Measurements from ENCODE around the gene NUAK1.

The NUAK1 gene

GRCh38 chr12:106078358-106079010, 60.3 kb downstream of the NUAK1 start:
- in situ Hi-C loops (cut with MboI; ENCODE audit: low sequenced_read_pairs, unreplicated experiment): no loop called here
- no peak for DNase-seq (ENCODE audit: low spot score)
- no peak for TF ChIP-seq CTCF (IDR thresholded peaks at IDR 0.05; ENCODE audit: borderline replicate concordance, control extremely low read depth, extremely low read depth, insufficient read depth, missing control alignments)

DNA sequence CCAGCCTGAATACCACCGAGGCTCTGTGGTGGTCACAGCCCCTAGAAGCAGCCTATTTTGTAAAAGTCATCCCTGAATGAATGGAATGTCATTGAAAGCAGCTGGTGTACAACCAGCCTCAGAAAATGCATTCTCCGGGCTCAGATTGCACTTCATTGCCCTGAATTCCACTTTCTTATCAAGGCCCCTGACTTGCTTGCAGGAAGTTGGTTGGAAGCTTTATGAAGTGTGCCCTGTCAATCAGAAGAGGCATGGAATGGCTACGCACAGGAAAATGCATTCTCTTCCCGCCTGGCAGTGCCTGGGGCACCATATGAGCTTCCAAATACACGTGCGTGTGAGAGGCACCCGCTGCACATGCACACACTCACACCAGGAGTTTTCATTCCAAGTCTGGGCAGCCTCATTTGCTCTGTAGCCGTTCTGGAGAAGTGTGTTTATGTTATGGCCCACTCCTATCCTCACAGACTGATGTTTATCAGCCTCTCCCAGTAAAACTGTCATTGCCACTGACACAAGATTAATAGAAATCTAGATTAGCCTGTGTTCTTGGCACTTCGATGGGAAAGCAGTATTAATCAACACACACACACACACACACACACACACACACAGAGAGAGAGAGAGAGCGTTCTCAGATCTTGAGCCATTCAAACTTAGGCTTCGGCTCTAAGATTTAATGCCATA, 63.9 kb downstream of the NUAK1 start:
- DNase-seq (ENCODE audit: low spot score): no peak
- in situ Hi-C loops (cut with MboI; ENCODE audit: low sequenced_read_pairs, unreplicated experiment): no loop called here
- TF ChIP-seq CTCF (IDR thresholded peaks at IDR 0.05; ENCODE audit: borderline replicate concordance, control extremely low read depth, extremely low read depth, insufficient read depth, missing control alignments): no peak

DNA sequence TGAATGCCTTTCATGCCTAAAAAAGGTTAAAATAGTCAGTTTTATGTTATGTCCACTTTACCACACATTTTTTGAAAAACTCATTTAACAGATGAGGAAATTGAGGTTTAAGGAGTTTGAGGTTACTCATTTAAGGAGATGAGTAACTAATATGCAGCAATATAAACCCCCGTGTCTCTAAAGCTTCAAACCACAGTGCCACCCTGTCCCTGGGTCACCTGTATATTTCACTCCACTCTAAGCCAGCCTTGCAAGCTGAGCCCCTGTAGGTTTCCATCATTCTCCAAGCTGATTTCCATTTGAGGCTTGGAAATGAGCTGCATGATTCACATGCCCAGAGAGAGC, 64.4 kb downstream of the NUAK1 start:
- no peak for TF ChIP-seq CTCF (IDR thresholded peaks at IDR 0.05; ENCODE audit: borderline replicate concordance, control extremely low read depth, extremely low read depth, insufficient read depth, missing control alignments)
- in situ Hi-C loops (cut with MboI; ENCODE audit: low sequenced_read_pairs, unreplicated experiment): no loop called here
- DNase-seq (ENCODE audit: low spot score): no peak

GRCh38 chr12:106073179-106073578, 65.6 kb downstream of the NUAK1 start:
- in situ Hi-C loops (cut with MboI; ENCODE audit: low sequenced_read_pairs, unreplicated experiment): no loop called here
- TF ChIP-seq CTCF (IDR thresholded peaks at IDR 0.05; ENCODE audit: borderline replicate concordance, control extremely low read depth, extremely low read depth, insufficient read depth, missing control alignments): no peak

GRCh38 chr12:106072751-106073150, 66.0 kb downstream of the NUAK1 start:
- in situ Hi-C loops (cut with MboI; ENCODE audit: low sequenced_read_pairs, unreplicated experiment): no loop called here

More at GRCh38 chr12:106073179-106073578, 65.6 kb downstream of the NUAK1 start:
- DNase-seq (ENCODE audit: low spot score): no peak

DNA sequence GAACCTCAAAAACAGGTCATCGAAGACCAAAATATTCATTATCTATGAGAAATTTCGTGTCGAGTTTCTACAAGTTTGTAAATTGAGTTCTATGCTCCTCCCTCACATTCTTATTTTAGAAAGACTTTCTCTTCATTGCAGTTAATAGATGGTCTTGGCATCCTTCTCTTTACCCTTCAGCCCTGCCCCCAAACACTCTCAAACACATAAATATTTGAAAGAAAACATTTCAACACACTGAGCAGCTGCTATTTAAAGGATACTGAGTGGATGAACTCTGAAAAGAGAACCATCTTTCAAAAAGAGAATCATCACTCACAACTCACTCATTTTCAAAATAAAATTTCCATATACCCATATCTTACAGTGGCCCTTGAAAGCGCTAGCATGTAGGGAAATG, 67.1 kb downstream of the NUAK1 start:
- no peak for TF ChIP-seq CTCF (IDR thresholded peaks at IDR 0.05; ENCODE audit: borderline replicate concordance, control extremely low read depth, extremely low read depth, insufficient read depth, missing control alignments)
- in situ Hi-C loops (cut with MboI; ENCODE audit: low sequenced_read_pairs, unreplicated experiment): no loop called here
- no peak for DNase-seq (ENCODE audit: low spot score)

More at GRCh38 chr12:106072751-106073150, 66.0 kb downstream of the NUAK1 start:
- no peak for TF ChIP-seq CTCF (IDR thresholded peaks at IDR 0.05; ENCODE audit: borderline replicate concordance, control extremely low read depth, extremely low read depth, insufficient read depth, missing control alignments)
- no peak for DNase-seq (ENCODE audit: low spot score)
